IMR-90 (cell line): Measurements from ENCODE around the gene THEMIS2. TPM values are rescaled to one million over a fixed set of nuclear protein-coding genes. Genes with fewer than 3 reads are reported as not detected.

ENCODE experiments used
- ATAC-seq: fragments of 200-7000 bp; cut with Tn5 transposase; 2 replicates; pipeline ENCODE4 v1.9.1; 2020; ENCODE audit warnings: low read depth, mild to moderate bottlenecking, moderate library complexity
- BruUV-seq: library from RNA; stranded (reverse); fragments of 400-500 nt; replicated peaks from 2 replicates; lab custom pipeline; 2021; lab: Mats Ljungman, UMichigan
- CTCF ChIA-PET: fragments of 300-600 bp; formaldehyde crosslinking; extraction: SDS; loops from one replicate; lab custom pipeline; 2021; ENCODE audit warnings: antibody characterized with exemption; lab: Yijun Ruan, JAX
- POLR2A ChIA-PET: fragments of 300-600 bp; sonication (Branson Sonifier 250); formaldehyde crosslinking; loops from one replicate; lab custom pipeline; 2022; ENCODE audit warnings: antibody characterized with exemption; ENCODE audit not compliant: unreplicated experiment; lab: Charles Lee
- DNase-seq: peaks from one replicate; pipeline ENCODE4 v3.0.0; 2013
- H2AFZ ChIP-seq: replicated peaks from 2 replicates; pipeline ENCODE3; 2013; ENCODE audit warnings: low read length, mild to moderate bottlenecking; ENCODE audit not compliant: poor library complexity
- H2AK5ac ChIP-seq: 2 replicates; pipeline ENCODE4 v1.6.1; 2013; ENCODE audit warnings: low read depth, low read length, inconsistent platforms
- H2AK9ac ChIP-seq: replicated peaks from 2 replicates; pipeline ENCODE3; 2013; ENCODE audit warnings: mild to moderate bottlenecking, low read depth, low read length, moderate library complexity; ENCODE audit not compliant: poor library complexity
- H2BK120ac ChIP-seq: 2 replicates; pipeline ENCODE4 v1.6.1; 2013; ENCODE audit warnings: low read depth, low read length, inconsistent platforms
- H2BK15ac ChIP-seq: 3 replicates; pipeline ENCODE4 v1.6.1; 2013; ENCODE audit warnings: low read depth, low read length, inconsistent platforms
- H2BK20ac ChIP-seq: 2 replicates; pipeline ENCODE4 v1.6.1; 2013; ENCODE audit warnings: low read depth, mild to moderate bottlenecking, inconsistent platforms, low read length, moderate library complexity
- H2BK5ac ChIP-seq: 2 replicates; pipeline ENCODE4 v1.6.1; 2013; ENCODE audit warnings: mild to moderate bottlenecking, low read depth, low read length, inconsistent platforms; ENCODE audit not compliant: poor library complexity, severe bottlenecking
- H3K14ac ChIP-seq: replicated peaks from 2 replicates; pipeline ENCODE4 v1.6.1; 2013; ENCODE audit warnings: low read depth, low read length, inconsistent platforms
- H3K18ac ChIP-seq: 2 replicates; pipeline ENCODE4 v1.6.1; 2013; ENCODE audit warnings: low read depth, low read length, control low read depth
- H3K23ac ChIP-seq: 2 replicates; pipeline ENCODE4 v1.6.1; 2013; ENCODE audit warnings: low read depth, low read length, inconsistent platforms
- H3K27ac ChIP-seq: 2 replicates; pipeline ENCODE4 v1.5.1; 2013; ENCODE audit warnings: mild to moderate bottlenecking, control low read depth, low read length; ENCODE audit not compliant: insufficient read depth
- H3K27me3 ChIP-seq: 2 replicates; pipeline ENCODE4 v1.6.1; 2013; ENCODE audit warnings: low read length; ENCODE audit not compliant: control insufficient read depth, insufficient read depth
- H3K36me3 ChIP-seq: 2 replicates; pipeline ENCODE4 v1.6.1; 2013; ENCODE audit warnings: low read length, mixed read lengths; ENCODE audit not compliant: control insufficient read depth, insufficient read depth
- H3K4ac ChIP-seq: 2 replicates; pipeline ENCODE4 v1.6.1; 2013; ENCODE audit warnings: low read depth, low read length, inconsistent platforms
- H3K4me1 ChIP-seq: 2 replicates; pipeline ENCODE4 v1.6.1; 2013; ENCODE audit warnings: low read length, mixed read lengths; ENCODE audit not compliant: control insufficient read depth, insufficient read depth
- H3K4me2 ChIP-seq: 2 replicates; pipeline ENCODE4 v1.6.1; 2013; ENCODE audit warnings: low read depth, mild to moderate bottlenecking, control low read depth, low read length, moderate library complexity
- H3K4me3 ChIP-seq: 2 replicates; pipeline ENCODE4 v1.5.1; 2013; ENCODE audit warnings: low read depth, mild to moderate bottlenecking, control low read depth, low read length, moderate library complexity; ENCODE audit not compliant: insufficient read depth
- H3K56ac ChIP-seq: 2 replicates; pipeline ENCODE4 v1.6.1; 2013; ENCODE audit warnings: low read length, inconsistent platforms; ENCODE audit not compliant: insufficient read depth; ENCODE audit errors: extremely low read depth
- H3K79me1 ChIP-seq, 2 experiments: 2 replicates each; pipeline ENCODE4 v1.6.1; 2013; ENCODE audit warnings: low read length in 2 of 2, inconsistent platforms in 1 of 2, low read depth in 1 of 2
- H3K9ac ChIP-seq: 2 replicates; pipeline ENCODE4 v1.6.1; 2013; ENCODE audit warnings: low read depth, low read length, control low read depth
- H3K9me1 ChIP-seq: 2 replicates; pipeline ENCODE4 v1.6.1; 2013; ENCODE audit warnings: low read length, inconsistent platforms; ENCODE audit not compliant: insufficient read depth
- H3K9me3 ChIP-seq: 2 replicates; pipeline ENCODE4 v1.6.1; 2013; ENCODE audit warnings: low read length; ENCODE audit not compliant: control insufficient read depth, insufficient read depth
- H4K20me1 ChIP-seq: 2 replicates; pipeline ENCODE4 v1.6.1; 2013; ENCODE audit warnings: low read length, inconsistent platforms; ENCODE audit not compliant: insufficient read depth
- H4K5ac ChIP-seq: 2 replicates; pipeline ENCODE4 v1.6.1; 2013; ENCODE audit warnings: mild to moderate bottlenecking, low read depth, low read length, control low read depth
- H4K8ac ChIP-seq, 2 experiments: 2 replicates each; pipeline ENCODE4 v1.6.1; 2013; ENCODE audit warnings: low read depth in 2 of 2, low read length in 2 of 2, control low read depth in 1 of 2, inconsistent platforms in 1 of 2
- H4K91ac ChIP-seq: 2 replicates; pipeline ENCODE4 v1.6.1; 2013; ENCODE audit warnings: low read depth, low read length, inconsistent platforms; ENCODE audit not compliant: insufficient read depth
- BHLHE40 ChIP-seq: fragments of 150-350 bp; IDR thresholded peaks from 2 replicates; pipeline ENCODE4 v1.6.1; 2016; ENCODE audit warnings: mild to moderate bottlenecking, low read depth, low read length
- CHD1 ChIP-seq: IDR thresholded peaks from 2 replicates; pipeline ENCODE4 v1.6.1; 2012; ENCODE audit warnings: low read depth, low read length, improper control_type of control experiment
- ELK1 ChIP-seq: fragments of 150-350 bp; IDR thresholded peaks from 2 replicates; pipeline ENCODE4 v1.6.1; 2016; ENCODE audit warnings: low read depth, mild to moderate bottlenecking, low read length, moderate library complexity, borderline replicate concordance
- MAZ ChIP-seq: IDR thresholded peaks from 2 replicates; pipeline ENCODE4 v1.6.1; 2012; ENCODE audit warnings: low read depth, mild to moderate bottlenecking, low read length, improper control_type of control experiment, moderate library complexity, borderline replicate concordance
- NFE2L2 ChIP-seq: fragments of 150-350 bp; IDR thresholded peaks from 2 replicates; pipeline ENCODE4 v1.6.1; 2016; ENCODE audit warnings: low read depth, mild to moderate bottlenecking, low read length
- WGBS, 2 experiments: methylation state at CpG; one replicate each; pipeline versions ENCODE4 v1.1.5 to v1.1.7; 2013; ENCODE audit warnings: missing lambda C conversion rate in 2 of 2; ENCODE audit not compliant: insufficient read length in 1 of 2; ENCODE audit errors: extremely low coverage in 2 of 2; 5-methylcytosine and 5-hydroxymethylcytosine counted together
- dilution Hi-C: fragments of 300-500 bp; cut with HindIII; formaldehyde crosslinking; loops from one replicate; pipeline ENCODE4 v1.14.3; 2018; ENCODE audit warnings: low sequenced_read_pairs; ENCODE audit not compliant: unreplicated experiment
- in situ Hi-C: fragments of 300-500 bp; cut with MboI; formaldehyde crosslinking; loops from 3 replicates; pipeline ENCODE4 v1.14.3; 2019; ENCODE audit warnings: low sequenced_read_pairs, inconsistent platforms, mixed read lengths
- intact Hi-C: fragments of 100-400 bp; cut with micrococcal nuclease; formaldehyde crosslinking; loops from 2 replicates; pipeline ENCODE4 v1.10.0; 2022
- polyA plus RNA-seq, 3 experiments: library from polyadenylated mRNA; depleted of rRNA; stranded (reverse); fragments of >200 nt; gene quantifications; 2 replicates each; pipeline ENCODE4 v1.2.3, GENCODE V29; 2012; ENCODE audit warnings: low replicate concordance in 1 of 3
- total RNA-seq: library from RNA; depleted of rRNA; stranded (reverse); fragments of >200 nt; gene quantifications from 2 replicates; pipeline ENCODE4 v1.2.3, GENCODE V29; 2012

THEMIS2 gene
- total and polyA plus RNA-seq, 2 of the 4 experiments (the other 2 are of a cell fraction): 4.5 to 5.0 TPM

- no peak for TF ChIP-seq BHLHE40
- TF ChIP-seq CHD1: no peak
- no peak for TF ChIP-seq ELK1
- no peak for TF ChIP-seq NFE2L2
- TF ChIP-seq MAZ: no peak
- H2BK5ac ChIP-seq: no peak overlapping the region
Measured at GRCh38 chr1:27884006-27884954, 11.9 kb downstream of the THEMIS2 start.

More at GRCh38 chr1:27884006-27884954, 11.9 kb downstream of the THEMIS2 start:
- intact Hi-C loops (no loop called here), dilution Hi-C loops (no loop called here), in situ Hi-C loops (no loop called here)
- 88% methylated on average over 16 of the region's 24 CpGs; no CpG with 5 or more reads in 1 of the 2 experiments for WGBS, 2 experiments
- no peak overlapping the region for H2BK120ac ChIP-seq
- H3K79me1 ChIP-seq: no peaks in the 10 kb centered on the region
- no peak overlapping the region for H4K5ac ChIP-seq
- no peak overlapping the region for H3K14ac ChIP-seq
- no peak overlapping the region for H2AK5ac ChIP-seq
- no peak overlapping the region for H4K91ac ChIP-seq
- H3K4me1 ChIP-seq: no peaks in the 10 kb centered on the region
- H3K4me3 ChIP-seq: no peak overlapping the region
- no peaks in the 10 kb centered on the region for H4K20me1 ChIP-seq
- H3K4me2 ChIP-seq: no peak overlapping the region
- ChIA-PET CTCF (no interaction called here), POLR2A (interaction anchor here (0.5 kb wide), 1 partner anchor 8 kb away, joined by 3 read pairs; no protein-coding TSS in a partner anchor)
- no peaks in the 10 kb centered on the region for H3K9me3 ChIP-seq
- H3K18ac ChIP-seq: no peak overlapping the region
- no peak overlapping the region for H2BK20ac ChIP-seq
- H3K56ac ChIP-seq: no peak overlapping the region
- ATAC-seq (no peak), DNase-seq (no peak)
- H3K36me3 ChIP-seq: peaks cover 11% of the 10 kb centered on the region
- H4K8ac ChIP-seq: no peak overlapping the region
- no peak overlapping the region for H2AK9ac ChIP-seq
- no peak overlapping the region for H2AFZ ChIP-seq
- H2BK15ac ChIP-seq: no peak overlapping the region
- no peak overlapping the region for H3K27ac ChIP-seq
- H3K27me3 ChIP-seq: no peaks in the 10 kb centered on the region
- H3K4ac ChIP-seq: no peak overlapping the region
- BruUV-seq: no TSS peak
- no peak overlapping the region for H3K23ac ChIP-seq
- no peaks in the 10 kb centered on the region for H3K9me1 ChIP-seq
- no peak overlapping the region for H3K9ac ChIP-seq
